NOMO-1 treated with DMSO at 0.1 percent for 48 hours (cell line): Measurements from ENCODE around the gene TPRX1.
A peak's percentile ranks its signal among the peaks of the same experiment; 100 is the strongest.
"Not testable (repeated sequence)": the region's sequence is repeated elsewhere in the genome, so short reads cannot be mapped to it uniquely, and the experiment has no call there.

ENCODE experiments used
- DNase-seq: peaks from one replicate; lab custom pipeline; 2025; ENCODE audit not compliant: unreplicated experiment; lab: John Stamatoyannopoulos, UW

The TPRX1 gene

GRCh38 chr19:47802521-47803043, 1.8 kb downstream of the TPRX1 start:
- DNase-seq = no peak

GRCh38 chr19:47801270-47801669, 3.1 kb downstream of the TPRX1 start:
- no peak for DNase-seq

GRCh38 chr19:47798904-47799266, 5.5 kb downstream of the TPRX1 start:
- no peak for DNase-seq

- no peak for DNase-seq
Observed at GRCh38 chr19:47797996-47798903, 6.1 kb downstream of the TPRX1 start.

GRCh38 chr19:47796785-47797184, 7.6 kb downstream of the TPRX1 start:
- DNase-seq = no peak

GRCh38 chr19:47794526-47794925, 9.8 kb downstream of the TPRX1 start:
- DNase-seq = no peak

- DNase-seq = no peak
Observed at GRCh38 chr19:47792616-47793015, 11.7 kb downstream of the TPRX1 start.

GRCh38 chr19:47790398-47790814, 13.9 kb downstream of the TPRX1 start:
- DNase-seq = peak; percentile 53

- not testable (repeated sequence) for DNase-seq
Observed at GRCh38 chr19:47789811-47790210, 14.5 kb downstream of the TPRX1 start.

- not testable (repeated sequence) for DNase-seq
Observed at GRCh38 chr19:47787307-47787706, 17.0 kb downstream of the TPRX1 start.

GRCh38 chr19:47786566-47786965, 17.8 kb downstream of the TPRX1 start:
- no peak for DNase-seq

GRCh38 chr19:47781590-47782262, 22.6 kb downstream of the TPRX1 start:
- DNase-seq = no peak

- DNase-seq = no peak
Observed at GRCh38 chr19:47780215-47780551, 24.2 kb downstream of the TPRX1 start.

- no peak for DNase-seq
Observed at GRCh38 chr19:47779524-47780214, 24.7 kb downstream of the TPRX1 start.

GRCh38 chr19:47778954-47779351, 25.4 kb downstream of the TPRX1 start:
- DNase-seq = no peak

- DNase-seq = peak; percentile 43
Observed at GRCh38 chr19:47778049-47778953, 26.1 kb downstream of the TPRX1 start, which contains the start of gene SELENOW. TSS of gene SELENOW (plus strand) at chr19:47778703. CDS start at chr19:47778786, 83 bp downstream.

- not testable (repeated sequence) for DNase-seq
Observed at GRCh38 chr19:47777245-47778048, 26.9 kb downstream of the TPRX1 start.

- no peak for DNase-seq
Observed at GRCh38 chr19:47776568-47776967, 27.8 kb downstream of the TPRX1 start.

GRCh38 chr19:47771291-47771690, 33.1 kb downstream of the TPRX1 start:
- not testable (repeated sequence) for DNase-seq

- DNase-seq = no peak
Observed at GRCh38 chr19:47769534-47769933, 34.8 kb downstream of the TPRX1 start.
